Loucy (cell line): ENCODE data around the gene POU3F4.

Experiments
- EZH2phosphoT487 ChIP-seq: fragments of 200-600 bp; IDR thresholded peaks from 2 replicates; pipeline ENCODE4 v1.6.1; 2018; ENCODE audit warnings: antibody characterized with exemption, mild to moderate bottlenecking, moderate library complexity, borderline replicate concordance
- TF ChIP-seq, protein P1 (sequence below): fragments of 200-600 bp; sonication (generic); conservative IDR thresholded peaks from 2 replicates; pipeline ENCODE4 v1.5.1; 2014; ENCODE audit warnings: mild to moderate bottlenecking, antibody characterized with exemption, low read length

DNA sequence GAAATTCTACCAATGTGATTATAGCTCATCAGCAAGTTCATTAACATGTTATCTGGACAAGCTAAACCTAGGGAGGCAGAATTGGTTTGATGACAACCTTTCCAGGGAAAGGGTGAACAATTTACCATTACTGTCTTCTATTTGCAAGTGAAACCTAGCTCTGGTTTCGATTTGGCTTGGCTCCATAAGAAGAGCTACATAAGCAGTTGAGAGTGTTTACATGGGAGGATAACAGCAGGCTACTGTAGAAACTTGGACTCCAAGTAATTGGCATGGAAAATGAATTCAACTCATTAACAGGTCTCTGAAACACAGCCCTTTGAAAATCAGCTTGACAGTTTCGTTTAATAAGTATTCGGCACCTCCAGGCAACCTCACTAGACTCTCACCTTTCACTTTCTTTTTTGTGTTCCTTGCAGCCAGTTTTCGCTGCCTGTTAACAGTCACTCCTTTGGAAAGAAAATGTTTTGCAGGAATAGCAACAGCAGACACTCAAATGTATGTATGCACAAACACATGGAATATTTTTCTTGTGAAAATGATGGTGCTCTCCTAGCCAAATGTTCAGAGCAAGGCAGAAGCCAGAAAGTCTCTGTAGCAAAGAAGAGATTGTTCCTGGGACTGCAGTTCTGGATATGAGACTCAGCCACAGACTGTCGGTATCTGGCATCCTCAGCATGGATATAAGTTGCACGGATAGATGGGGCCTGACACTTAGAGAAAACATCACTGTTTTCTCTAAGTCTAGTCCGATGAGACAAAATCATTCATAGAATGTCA lies 27.5 kb downstream of the POU3F4 start:
- TF ChIP-seq, protein P1, sequence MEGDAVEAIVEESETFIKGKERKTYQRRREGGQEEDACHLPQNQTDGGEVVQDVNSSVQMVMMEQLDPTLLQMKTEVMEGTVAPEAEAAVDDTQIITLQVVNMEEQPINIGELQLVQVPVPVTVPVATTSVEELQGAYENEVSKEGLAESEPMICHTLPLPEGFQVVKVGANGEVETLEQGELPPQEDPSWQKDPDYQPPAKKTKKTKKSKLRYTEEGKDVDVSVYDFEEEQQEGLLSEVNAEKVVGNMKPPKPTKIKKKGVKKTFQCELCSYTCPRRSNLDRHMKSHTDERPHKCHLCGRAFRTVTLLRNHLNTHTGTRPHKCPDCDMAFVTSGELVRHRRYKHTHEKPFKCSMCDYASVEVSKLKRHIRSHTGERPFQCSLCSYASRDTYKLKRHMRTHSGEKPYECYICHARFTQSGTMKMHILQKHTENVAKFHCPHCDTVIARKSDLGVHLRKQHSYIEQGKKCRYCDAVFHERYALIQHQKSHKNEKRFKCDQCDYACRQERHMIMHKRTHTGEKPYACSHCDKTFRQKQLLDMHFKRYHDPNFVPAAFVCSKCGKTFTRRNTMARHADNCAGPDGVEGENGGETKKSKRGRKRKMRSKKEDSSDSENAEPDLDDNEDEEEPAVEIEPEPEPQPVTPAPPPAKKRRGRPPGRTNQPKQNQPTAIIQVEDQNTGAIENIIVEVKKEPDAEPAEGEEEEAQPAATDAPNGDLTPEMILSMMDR = no peak
- no peak for TF ChIP-seq EZH2phosphoT487
